ENCODE data around the gene NUP153.

GRCh38 chr6:17629824-17630510 is 76.8 kb downstream of the NUP153 start:
- no peak for TF ChIP-seq CTCF (conservative IDR thresholded peaks at IDR 0.05; ENCODE audit: low read length)
- no peak for TF ChIP-seq EZH2phosphoT487 (IDR thresholded peaks at IDR 0.05; ENCODE audit: borderline replicate concordance)
